ENCODE results near the gene XPO6.

- TF ChIP-seq REST (IDR thresholded peaks at IDR 0.05; ENCODE audit: borderline replicate concordance), result no peak
- TF ChIP-seq, protein P1, sequence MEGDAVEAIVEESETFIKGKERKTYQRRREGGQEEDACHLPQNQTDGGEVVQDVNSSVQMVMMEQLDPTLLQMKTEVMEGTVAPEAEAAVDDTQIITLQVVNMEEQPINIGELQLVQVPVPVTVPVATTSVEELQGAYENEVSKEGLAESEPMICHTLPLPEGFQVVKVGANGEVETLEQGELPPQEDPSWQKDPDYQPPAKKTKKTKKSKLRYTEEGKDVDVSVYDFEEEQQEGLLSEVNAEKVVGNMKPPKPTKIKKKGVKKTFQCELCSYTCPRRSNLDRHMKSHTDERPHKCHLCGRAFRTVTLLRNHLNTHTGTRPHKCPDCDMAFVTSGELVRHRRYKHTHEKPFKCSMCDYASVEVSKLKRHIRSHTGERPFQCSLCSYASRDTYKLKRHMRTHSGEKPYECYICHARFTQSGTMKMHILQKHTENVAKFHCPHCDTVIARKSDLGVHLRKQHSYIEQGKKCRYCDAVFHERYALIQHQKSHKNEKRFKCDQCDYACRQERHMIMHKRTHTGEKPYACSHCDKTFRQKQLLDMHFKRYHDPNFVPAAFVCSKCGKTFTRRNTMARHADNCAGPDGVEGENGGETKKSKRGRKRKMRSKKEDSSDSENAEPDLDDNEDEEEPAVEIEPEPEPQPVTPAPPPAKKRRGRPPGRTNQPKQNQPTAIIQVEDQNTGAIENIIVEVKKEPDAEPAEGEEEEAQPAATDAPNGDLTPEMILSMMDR (IDR thresholded peaks at IDR 0.05; ENCODE audit: poor library complexity, severe bottlenecking), result no peak
Observed at GRCh38 chr16:28217326-28217725, 5.6 kb upstream of the XPO6 start.
